ENCODE measurements around the gene H3-3A.

GRCh38 chr1:226110249-226111097, 48.0 kb downstream of the H3-3A start:
- TF ChIP-seq POLR2AphosphoS5 (IDR thresholded peaks at IDR 0.05; ENCODE audit: low read depth, low read length) (peak; percentile 63), SPI1 (IDR thresholded peaks at IDR 0.05; ENCODE audit: low read depth, low read length) (peak; percentile 38; the same call in 1 of the 2 replicates), POLR2A (IDR thresholded peaks at IDR 0.05; ENCODE audit: low read depth, low read length) (peak; percentile 64), TAF1 (IDR thresholded peaks at IDR 0.05; ENCODE audit: low read depth, low read length) (peak; percentile 54; the same call in 1 of the 2 replicates), PAX5 (IDR thresholded peaks at IDR 0.05; ENCODE audit: insufficient read depth, low read length, severe bottlenecking) (peak; percentile 88), POU2F2 (IDR thresholded peaks at IDR 0.05; ENCODE audit: low read depth, low read length) (peak; percentile 66)
